GM12891 (cell line): Measurements from ENCODE around the gene ZNF284.
"Not testable (repeated sequence)": the region's sequence is repeated elsewhere in the genome, so short reads cannot be mapped to it uniquely, and the experiment has no call there.

Experiments used
- DNase-seq: peaks from one replicate; pipeline ENCODE4 v3.0.0; 2011; ENCODE audit warnings: low spot score; ENCODE audit not compliant: insufficient read length
- FAIRE-seq: peaks from 2 replicates; lab custom pipeline; 2011; peaks lifted over from hg19 to GRCh38; lab: Jason Lieb, UNC
- PAX5 ChIP-seq: IDR thresholded peaks from 2 replicates; pipeline ENCODE4 v1.6.1; 2011; ENCODE audit warnings: low read length, moderate library complexity, mild to moderate bottlenecking; ENCODE audit not compliant: insufficient read depth, severe bottlenecking
- POLR2A ChIP-seq: IDR thresholded peaks from 2 replicates; pipeline ENCODE4 v1.6.1; 2011; ENCODE audit warnings: low read depth, low read length, control low read depth
- POLR2AphosphoS5 ChIP-seq: IDR thresholded peaks from 2 replicates; pipeline ENCODE4 v1.6.1; 2011; ENCODE audit warnings: low read depth, low read length, control low read depth
- POU2F2 ChIP-seq: IDR thresholded peaks from 2 replicates; pipeline ENCODE4 v1.6.1; 2011; ENCODE audit warnings: low read depth, mild to moderate bottlenecking, control low read depth, low read length, moderate library complexity
- SPI1 ChIP-seq: IDR thresholded peaks from 2 replicates; pipeline ENCODE4 v1.6.1; 2011; ENCODE audit warnings: low read depth, low read length, control low read depth
- TAF1 ChIP-seq: IDR thresholded peaks from 2 replicates; pipeline ENCODE4 v1.6.1; 2011; ENCODE audit warnings: low read depth, low read length, control low read depth

Gene ZNF284

GRCh38 chr19:44111910-44112463 is 40.0 kb downstream of the ZNF284 start:
- FAIRE-seq (no peak), DNase-seq (no peak)
- TF ChIP-seq PAX5, result no peak
- TF ChIP-seq POU2F2, result peak; percentile 82

- no peak for TF ChIP-seq POLR2AphosphoS5
- no peak for TF ChIP-seq POU2F2
- TF ChIP-seq TAF1, result no peak
- no peak for TF ChIP-seq POLR2A
- TF ChIP-seq SPI1, result no peak
- no peak for TF ChIP-seq PAX5
- DNase-seq (no peak), FAIRE-seq (no peak)
These were observed 40.8 kb downstream of the ZNF284 start for GRCh38 chr19:44112802-44113137.

GRCh38 chr19:44113138-44113783 is 41.3 kb downstream of the ZNF284 start, which contains the start of gene ZNF225:
TSS of gene ZNF225 (plus strand) at chr19:44113399. CDS start at chr19:44115828, 2,429 bp downstream.
- peak; percentile 69 for DNase-seq
- FAIRE-seq, result peak; percentile 93
- TF ChIP-seq PAX5 (peak; percentile 74), POU2F2 (peak; percentile 37; the same call in 1 of the 2 replicates), POLR2A (no peak), SPI1 (peak; percentile 83), TAF1 (peak; percentile 47; the same call in 1 of the 2 replicates), POLR2AphosphoS5 (no peak; the same call in 1 of the 2 replicates)

GRCh38 chr19:44113784-44114390 is 41.9 kb downstream of the ZNF284 start:
- TF ChIP-seq SPI1 (peak; percentile 53), POLR2AphosphoS5 (no peak)
- DNase-seq, result no peak
- peak; percentile 28 for FAIRE-seq

- not testable (repeated sequence) for DNase-seq, FAIRE-seq
These were observed 49.2 kb downstream of the ZNF284 start for GRCh38 chr19:44121162-44121561.

- DNase-seq (no peak), FAIRE-seq (no peak)
- TF ChIP-seq POU2F2, result no peak
- TF ChIP-seq POLR2A, result no peak
- TF ChIP-seq PAX5, result no peak
- TF ChIP-seq SPI1, result no peak
- TF ChIP-seq TAF1, result no peak
- TF ChIP-seq POLR2AphosphoS5, result no peak
These were observed 60.0 kb downstream of the ZNF284 start for GRCh38 chr19:44131955-44132354.
